ENCODE measurements around the gene ERVFRD-1. TPM values are rescaled to one million over a fixed set of nuclear protein-coding genes. Genes with fewer than 3 reads are reported as not detected.

Gene ERVFRD-1
- total RNA-seq, 1 experiment from 2014 or later: not detected

DNA sequence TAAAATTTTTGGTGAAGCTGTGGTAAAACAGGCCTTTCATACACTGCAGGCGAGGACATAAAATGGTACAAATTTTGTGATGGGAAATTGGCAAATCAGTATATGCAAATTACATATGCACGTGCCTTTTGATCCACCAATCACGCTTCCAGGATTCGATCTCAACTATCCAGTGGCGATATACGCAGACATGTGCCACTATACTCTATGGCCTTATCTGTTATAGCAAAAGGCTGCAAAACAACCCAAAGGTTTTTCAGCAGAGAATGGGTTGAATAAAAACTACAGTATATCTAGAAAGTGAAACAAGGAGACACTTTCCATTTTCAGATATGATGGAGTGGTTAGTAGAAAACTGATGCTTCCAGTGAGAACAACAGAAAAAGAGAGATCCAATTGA lies 41.9 kb upstream of the ERVFRD-1 start:
- ATAC-seq (no peak), DNase-seq (ENCODE audit: low spot score) (no peak)
- Mint-ChIP-seq H3K27me3 (ENCODE audit: low read depth) (no peaks in the 10 kb centered on the region), H3K4me3 (no peak overlapping the region), H3K4me1 (peaks cover 31% of the 10 kb centered on the region), H3K27ac (no peak overlapping the region), H3K9me3 (no peaks in the 10 kb centered on the region), H3K36me3 (no peaks in the 10 kb centered on the region)
- TF ChIP-seq, protein P1, sequence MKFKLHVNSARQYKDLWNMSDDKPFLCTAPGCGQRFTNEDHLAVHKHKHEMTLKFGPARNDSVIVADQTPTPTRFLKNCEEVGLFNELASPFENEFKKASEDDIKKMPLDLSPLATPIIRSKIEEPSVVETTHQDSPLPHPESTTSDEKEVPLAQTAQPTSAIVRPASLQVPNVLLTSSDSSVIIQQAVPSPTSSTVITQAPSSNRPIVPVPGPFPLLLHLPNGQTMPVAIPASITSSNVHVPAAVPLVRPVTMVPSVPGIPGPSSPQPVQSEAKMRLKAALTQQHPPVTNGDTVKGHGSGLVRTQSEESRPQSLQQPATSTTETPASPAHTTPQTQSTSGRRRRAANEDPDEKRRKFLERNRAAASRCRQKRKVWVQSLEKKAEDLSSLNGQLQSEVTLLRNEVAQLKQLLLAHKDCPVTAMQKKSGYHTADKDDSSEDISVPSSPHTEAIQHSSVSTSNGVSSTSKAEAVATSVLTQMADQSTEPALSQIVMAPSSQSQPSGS (CRISPR knock-in tag; IDR thresholded peaks at IDR 0.05; ENCODE audit: borderline replicate concordance, low read depth): no peak
- TF ChIP-seq OVOL2 (CRISPR knock-in tag; IDR thresholded peaks at IDR 0.05; ENCODE audit: borderline replicate concordance) (no peak), SMAD3 (CRISPR knock-in tag; IDR thresholded peaks at IDR 0.05; ENCODE audit: borderline replicate concordance) (no peak), ZNF423 (CRISPR knock-in tag; IDR thresholded peaks at IDR 0.05) (no peak), SP1 (CRISPR knock-in tag; conservative IDR thresholded peaks at IDR 0.05) (no peak), NR1H2 (CRISPR knock-in tag; IDR thresholded peaks at IDR 0.05) (no peak), TP53 (CRISPR knock-in tag; IDR thresholded peaks at IDR 0.05) (no peak), MYBL2 (CRISPR knock-in tag; IDR thresholded peaks at IDR 0.05) (no peak)
- TF ChIP-seq, protein P2, sequence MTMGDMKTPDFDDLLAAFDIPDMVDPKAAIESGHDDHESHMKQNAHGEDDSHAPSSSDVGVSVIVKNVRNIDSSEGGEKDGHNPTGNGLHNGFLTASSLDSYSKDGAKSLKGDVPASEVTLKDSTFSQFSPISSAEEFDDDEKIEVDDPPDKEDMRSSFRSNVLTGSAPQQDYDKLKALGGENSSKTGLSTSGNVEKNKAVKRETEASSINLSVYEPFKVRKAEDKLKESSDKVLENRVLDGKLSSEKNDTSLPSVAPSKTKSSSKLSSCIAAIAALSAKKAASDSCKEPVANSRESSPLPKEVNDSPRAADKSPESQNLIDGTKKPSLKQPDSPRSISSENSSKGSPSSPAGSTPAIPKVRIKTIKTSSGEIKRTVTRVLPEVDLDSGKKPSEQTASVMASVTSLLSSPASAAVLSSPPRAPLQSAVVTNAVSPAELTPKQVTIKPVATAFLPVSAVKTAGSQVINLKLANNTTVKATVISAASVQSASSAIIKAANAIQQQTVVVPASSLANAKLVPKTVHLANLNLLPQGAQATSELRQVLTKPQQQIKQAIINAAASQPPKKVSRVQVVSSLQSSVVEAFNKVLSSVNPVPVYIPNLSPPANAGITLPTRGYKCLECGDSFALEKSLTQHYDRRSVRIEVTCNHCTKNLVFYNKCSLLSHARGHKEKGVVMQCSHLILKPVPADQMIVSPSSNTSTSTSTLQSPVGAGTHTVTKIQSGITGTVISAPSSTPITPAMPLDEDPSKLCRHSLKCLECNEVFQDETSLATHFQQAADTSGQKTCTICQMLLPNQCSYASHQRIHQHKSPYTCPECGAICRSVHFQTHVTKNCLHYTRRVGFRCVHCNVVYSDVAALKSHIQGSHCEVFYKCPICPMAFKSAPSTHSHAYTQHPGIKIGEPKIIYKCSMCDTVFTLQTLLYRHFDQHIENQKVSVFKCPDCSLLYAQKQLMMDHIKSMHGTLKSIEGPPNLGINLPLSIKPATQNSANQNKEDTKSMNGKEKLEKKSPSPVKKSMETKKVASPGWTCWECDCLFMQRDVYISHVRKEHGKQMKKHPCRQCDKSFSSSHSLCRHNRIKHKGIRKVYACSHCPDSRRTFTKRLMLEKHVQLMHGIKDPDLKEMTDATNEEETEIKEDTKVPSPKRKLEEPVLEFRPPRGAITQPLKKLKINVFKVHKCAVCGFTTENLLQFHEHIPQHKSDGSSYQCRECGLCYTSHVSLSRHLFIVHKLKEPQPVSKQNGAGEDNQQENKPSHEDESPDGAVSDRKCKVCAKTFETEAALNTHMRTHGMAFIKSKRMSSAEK (CRISPR knock-in tag; IDR thresholded peaks at IDR 0.05; ENCODE audit: borderline replicate concordance): no peak
- TF ChIP-seq, protein P3, sequence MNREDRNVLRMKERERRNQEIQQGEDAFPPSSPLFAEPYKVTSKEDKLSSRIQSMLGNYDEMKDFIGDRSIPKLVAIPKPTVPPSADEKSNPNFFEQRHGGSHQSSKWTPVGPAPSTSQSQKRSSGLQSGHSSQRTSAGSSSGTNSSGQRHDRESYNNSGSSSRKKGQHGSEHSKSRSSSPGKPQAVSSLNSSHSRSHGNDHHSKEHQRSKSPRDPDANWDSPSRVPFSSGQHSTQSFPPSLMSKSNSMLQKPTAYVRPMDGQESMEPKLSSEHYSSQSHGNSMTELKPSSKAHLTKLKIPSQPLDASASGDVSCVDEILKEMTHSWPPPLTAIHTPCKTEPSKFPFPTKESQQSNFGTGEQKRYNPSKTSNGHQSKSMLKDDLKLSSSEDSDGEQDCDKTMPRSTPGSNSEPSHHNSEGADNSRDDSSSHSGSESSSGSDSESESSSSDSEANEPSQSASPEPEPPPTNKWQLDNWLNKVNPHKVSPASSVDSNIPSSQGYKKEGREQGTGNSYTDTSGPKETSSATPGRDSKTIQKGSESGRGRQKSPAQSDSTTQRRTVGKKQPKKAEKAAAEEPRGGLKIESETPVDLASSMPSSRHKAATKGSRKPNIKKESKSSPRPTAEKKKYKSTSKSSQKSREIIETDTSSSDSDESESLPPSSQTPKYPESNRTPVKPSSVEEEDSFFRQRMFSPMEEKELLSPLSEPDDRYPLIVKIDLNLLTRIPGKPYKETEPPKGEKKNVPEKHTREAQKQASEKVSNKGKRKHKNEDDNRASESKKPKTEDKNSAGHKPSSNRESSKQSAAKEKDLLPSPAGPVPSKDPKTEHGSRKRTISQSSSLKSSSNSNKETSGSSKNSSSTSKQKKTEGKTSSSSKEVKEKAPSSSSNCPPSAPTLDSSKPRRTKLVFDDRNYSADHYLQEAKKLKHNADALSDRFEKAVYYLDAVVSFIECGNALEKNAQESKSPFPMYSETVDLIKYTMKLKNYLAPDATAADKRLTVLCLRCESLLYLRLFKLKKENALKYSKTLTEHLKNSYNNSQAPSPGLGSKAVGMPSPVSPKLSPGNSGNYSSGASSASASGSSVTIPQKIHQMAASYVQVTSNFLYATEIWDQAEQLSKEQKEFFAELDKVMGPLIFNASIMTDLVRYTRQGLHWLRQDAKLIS (CRISPR knock-in tag; IDR thresholded peaks at IDR 0.05; ENCODE audit: borderline replicate concordance): no peak
- TF ChIP-seq, protein P4, sequence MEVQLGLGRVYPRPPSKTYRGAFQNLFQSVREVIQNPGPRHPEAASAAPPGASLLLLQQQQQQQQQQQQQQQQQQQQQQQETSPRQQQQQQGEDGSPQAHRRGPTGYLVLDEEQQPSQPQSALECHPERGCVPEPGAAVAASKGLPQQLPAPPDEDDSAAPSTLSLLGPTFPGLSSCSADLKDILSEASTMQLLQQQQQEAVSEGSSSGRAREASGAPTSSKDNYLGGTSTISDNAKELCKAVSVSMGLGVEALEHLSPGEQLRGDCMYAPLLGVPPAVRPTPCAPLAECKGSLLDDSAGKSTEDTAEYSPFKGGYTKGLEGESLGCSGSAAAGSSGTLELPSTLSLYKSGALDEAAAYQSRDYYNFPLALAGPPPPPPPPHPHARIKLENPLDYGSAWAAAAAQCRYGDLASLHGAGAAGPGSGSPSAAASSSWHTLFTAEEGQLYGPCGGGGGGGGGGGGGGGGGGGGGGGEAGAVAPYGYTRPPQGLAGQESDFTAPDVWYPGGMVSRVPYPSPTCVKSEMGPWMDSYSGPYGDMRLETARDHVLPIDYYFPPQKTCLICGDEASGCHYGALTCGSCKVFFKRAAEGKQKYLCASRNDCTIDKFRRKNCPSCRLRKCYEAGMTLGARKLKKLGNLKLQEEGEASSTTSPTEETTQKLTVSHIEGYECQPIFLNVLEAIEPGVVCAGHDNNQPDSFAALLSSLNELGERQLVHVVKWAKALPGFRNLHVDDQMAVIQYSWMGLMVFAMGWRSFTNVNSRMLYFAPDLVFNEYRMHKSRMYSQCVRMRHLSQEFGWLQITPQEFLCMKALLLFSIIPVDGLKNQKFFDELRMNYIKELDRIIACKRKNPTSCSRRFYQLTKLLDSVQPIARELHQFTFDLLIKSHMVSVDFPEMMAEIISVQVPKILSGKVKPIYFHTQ (CRISPR knock-in tag; IDR thresholded peaks at IDR 0.05): no peak
- TF ChIP-seq, protein P5, sequence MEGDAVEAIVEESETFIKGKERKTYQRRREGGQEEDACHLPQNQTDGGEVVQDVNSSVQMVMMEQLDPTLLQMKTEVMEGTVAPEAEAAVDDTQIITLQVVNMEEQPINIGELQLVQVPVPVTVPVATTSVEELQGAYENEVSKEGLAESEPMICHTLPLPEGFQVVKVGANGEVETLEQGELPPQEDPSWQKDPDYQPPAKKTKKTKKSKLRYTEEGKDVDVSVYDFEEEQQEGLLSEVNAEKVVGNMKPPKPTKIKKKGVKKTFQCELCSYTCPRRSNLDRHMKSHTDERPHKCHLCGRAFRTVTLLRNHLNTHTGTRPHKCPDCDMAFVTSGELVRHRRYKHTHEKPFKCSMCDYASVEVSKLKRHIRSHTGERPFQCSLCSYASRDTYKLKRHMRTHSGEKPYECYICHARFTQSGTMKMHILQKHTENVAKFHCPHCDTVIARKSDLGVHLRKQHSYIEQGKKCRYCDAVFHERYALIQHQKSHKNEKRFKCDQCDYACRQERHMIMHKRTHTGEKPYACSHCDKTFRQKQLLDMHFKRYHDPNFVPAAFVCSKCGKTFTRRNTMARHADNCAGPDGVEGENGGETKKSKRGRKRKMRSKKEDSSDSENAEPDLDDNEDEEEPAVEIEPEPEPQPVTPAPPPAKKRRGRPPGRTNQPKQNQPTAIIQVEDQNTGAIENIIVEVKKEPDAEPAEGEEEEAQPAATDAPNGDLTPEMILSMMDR (IDR thresholded peaks at IDR 0.05): no peak
- CTCF ChIA-PET: no interaction called here
- POLR2A ChIA-PET: no interaction called here

Measured in WTC11 (cell line).